Ovary (tissue), 3 donors: ENCODE measurements around the gene SEMA3C.

Source experiments
- POLR2A ChIP-seq: fragments of 450-650 bp; IDR thresholded peaks from one replicate; pipeline ENCODE4 v1.6.1; 2017; ENCODE audit warnings: antibody characterized with exemption, mild to moderate bottlenecking, moderate library complexity
- TF ChIP-seq, protein P1 (sequence below), 3 donors: fragments of 450-650 bp in 2 of 3; fragments of 200-600 bp in 1 of 3; IDR thresholded peaks; one replicate each; pipeline versions ENCODE4 v1.5.1 to v1.8.0; 2016 to 2022; ENCODE audit warnings: antibody characterized with exemption in 3 of 3, mild to moderate bottlenecking in 1 of 3
- donor health status: DM: no; HTN: no; CAD: no.

DNA sequence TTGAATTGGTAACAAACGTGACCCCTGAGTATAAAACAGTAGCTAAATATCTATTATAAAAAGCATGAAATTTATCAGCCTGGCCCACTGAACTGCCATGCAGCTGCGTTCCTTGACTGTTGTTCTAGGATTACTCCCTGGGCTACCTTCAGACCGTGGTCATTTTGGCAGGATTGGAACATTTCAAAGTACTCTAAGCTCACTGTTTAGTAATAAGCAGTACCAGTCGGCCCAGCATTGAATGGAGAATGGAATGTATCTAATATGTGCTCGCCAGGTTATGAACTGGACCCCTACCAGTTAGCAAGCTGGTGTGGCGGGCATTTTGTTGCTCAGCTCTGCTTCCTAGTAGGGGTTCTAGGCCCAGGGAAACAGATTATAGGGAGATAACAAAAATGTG is 112.2 kb downstream of the SEMA3C start:
- TF ChIP-seq POLR2A, result no peak
- TF ChIP-seq, protein P1, sequence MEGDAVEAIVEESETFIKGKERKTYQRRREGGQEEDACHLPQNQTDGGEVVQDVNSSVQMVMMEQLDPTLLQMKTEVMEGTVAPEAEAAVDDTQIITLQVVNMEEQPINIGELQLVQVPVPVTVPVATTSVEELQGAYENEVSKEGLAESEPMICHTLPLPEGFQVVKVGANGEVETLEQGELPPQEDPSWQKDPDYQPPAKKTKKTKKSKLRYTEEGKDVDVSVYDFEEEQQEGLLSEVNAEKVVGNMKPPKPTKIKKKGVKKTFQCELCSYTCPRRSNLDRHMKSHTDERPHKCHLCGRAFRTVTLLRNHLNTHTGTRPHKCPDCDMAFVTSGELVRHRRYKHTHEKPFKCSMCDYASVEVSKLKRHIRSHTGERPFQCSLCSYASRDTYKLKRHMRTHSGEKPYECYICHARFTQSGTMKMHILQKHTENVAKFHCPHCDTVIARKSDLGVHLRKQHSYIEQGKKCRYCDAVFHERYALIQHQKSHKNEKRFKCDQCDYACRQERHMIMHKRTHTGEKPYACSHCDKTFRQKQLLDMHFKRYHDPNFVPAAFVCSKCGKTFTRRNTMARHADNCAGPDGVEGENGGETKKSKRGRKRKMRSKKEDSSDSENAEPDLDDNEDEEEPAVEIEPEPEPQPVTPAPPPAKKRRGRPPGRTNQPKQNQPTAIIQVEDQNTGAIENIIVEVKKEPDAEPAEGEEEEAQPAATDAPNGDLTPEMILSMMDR (IDR thresholded peaks at IDR 0.05), result no peak
